EH (cell line): ENCODE measurements around the gene ANKDD1A.

Source experiments
- DNase-seq: peaks from one replicate; pipeline ENCODE4 v3.0.0-alpha.2; 2015; ENCODE audit warnings: low read depth

ANKDD1A gene

DNA sequence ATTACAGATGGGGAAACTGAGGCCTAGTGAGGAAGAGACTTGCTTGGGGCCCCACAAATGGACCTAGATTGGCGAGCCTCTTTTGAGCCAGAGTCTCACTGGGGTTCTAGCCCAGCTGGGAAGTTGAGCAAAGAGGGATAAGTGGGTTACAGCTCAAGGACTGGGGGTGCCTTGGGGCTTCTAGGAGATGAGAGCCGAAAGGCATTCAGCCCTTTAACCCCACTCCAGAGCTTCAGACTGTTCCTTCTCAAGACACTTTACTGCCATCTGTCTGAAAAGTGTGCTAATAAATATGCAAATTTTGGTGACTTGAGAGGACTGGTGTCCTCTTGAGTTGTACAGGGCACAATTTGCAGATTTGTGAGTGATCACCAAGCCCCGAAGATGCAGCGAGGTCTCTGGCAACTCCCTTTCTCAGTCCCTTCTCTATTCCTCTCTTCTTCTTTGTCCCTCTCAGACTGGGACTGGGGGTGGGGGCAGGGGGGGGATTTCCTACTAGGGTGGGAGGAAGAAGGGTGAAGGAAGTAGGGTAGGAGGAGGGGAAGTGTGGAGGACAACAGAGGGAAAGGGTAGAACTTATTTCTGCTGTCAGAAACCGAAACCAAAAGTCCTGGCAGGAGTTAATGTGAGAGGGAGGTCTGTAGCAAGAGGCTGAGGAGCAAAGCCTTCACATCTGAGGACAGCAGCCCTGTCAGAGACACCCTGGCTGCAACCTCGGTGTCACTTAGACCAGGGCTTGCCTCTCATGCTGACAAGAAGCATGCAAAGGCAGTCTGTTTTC, 16.2 kb upstream of the ANKDD1A start:
- DNase-seq = peak; percentile 60

DNA sequence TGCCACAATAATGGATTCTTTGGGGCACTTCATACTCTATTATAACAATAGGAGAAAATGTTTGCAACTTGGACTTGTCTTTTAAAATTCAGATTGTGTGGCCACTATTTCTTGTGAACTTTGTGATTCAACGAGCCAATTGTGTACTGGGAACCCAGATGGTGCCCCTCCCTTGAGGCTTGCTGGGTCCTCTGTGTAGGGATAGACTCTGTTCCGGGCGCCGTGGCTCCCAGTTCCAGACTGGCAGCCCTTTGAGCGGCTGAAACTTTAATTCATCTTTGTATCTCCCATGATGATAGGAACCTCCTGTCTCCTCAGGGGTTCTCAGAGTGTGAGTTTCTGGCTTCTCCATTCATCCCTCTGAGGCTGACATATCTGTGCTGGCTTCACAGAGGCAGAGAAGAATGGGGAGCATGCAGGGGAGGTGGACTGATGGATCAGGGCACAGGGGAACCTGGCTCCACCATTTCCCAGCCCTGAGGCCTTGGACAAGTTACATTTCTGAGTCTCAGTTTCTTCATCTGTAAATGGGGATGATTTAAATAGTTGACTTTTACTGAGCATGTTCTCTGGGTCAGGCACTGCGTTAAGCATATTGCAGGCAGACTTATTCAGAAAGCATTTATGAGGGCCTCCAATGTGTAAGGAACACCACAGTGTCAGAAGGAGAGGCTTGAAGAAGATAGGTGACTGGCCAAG, 15.2 kb upstream of the ANKDD1A start:
- DNase-seq = no peak

DNA sequence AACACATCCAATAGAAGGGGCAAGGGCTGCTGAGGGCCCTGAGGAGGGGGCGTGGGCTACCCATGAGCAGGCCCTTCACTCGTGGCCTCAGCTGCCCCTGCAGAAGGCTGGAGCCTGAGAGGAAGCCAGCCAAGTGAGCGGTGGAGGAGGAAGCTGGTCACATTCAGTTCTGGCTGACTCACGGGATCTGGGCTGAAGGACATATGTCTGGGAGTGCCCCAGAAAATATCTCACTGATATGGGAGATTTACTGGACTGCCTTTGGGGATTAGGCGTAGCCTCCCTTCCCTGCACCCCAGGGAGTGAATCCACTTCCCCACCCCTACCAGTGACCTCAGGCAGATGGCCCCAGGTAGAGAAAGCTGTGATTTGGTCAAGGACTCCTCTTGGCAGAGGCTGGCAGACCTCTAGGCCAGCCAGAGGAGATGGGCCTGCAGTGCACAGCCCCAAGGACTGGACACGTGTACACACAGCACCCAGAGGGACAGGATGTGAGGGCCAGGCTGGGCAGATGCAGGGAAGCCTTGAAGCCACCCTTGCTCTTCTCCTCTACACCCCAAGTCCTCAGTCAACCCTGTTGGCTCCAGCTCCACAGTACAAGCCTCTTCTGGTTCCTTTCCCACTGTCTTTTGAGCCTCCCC, 14.2 kb upstream of the ANKDD1A start:
- DNase-seq = peak; percentile 88

DNA sequence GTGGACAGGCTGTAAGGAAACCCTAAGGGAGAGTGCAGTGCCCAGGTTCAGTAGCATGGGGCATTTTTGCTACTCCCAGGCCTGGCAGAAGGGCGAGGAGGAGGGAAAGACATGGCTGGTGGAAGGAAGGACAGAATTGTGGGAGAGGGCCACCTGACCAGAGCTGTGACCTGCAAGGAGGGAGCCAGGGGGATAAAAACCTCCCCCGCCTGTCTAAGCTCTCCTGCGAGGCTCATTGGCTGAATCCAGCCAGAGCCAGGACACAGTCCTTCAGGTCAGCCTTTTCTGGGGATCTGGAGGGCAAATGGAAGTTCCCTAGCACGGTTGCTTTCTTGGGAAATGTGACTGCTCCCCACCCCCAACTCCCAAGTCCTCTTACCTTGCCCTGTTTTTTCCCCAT, 13.3 kb upstream of the ANKDD1A start:
- no peak for DNase-seq

DNA sequence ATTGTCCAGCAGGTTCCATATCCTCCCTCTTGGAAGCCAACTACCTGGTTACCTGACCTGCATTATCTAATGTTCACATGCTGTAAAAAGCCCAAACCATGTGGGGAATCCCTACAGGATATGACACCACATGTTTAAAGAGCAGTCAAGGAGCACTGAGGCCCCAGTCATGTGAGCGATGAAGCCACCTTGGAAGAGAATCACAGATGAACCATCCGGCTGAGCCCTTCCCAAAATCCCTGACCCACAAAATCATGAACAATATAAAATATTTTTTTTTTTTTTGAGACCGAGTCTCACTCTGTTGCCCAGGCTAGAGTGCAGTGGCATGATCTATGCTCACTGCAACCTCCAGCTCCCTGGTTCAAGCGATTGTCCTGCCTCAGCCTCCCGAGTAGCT, 10.6 kb upstream of the ANKDD1A start:
- DNase-seq = no peak

DNA sequence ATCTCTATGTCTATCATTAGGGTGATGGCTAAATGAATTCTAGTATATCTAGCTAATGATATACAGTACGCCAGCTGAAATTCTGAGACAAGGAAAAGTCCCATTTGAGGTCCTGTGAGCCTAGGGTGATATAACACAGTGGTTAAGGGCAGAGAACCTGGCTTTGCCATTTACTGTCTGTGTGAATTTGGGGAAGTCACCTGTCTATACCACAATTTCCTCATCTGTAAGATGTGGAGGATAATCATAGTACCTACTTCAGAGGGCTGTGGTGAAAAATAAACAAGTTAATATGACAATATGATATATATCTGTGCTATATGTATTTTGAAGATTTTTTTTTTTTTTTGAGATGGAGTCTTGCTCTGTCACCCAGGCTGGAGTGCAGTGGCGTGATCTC, 9.8 kb upstream of the ANKDD1A start:
- DNase-seq = no peak

DNA sequence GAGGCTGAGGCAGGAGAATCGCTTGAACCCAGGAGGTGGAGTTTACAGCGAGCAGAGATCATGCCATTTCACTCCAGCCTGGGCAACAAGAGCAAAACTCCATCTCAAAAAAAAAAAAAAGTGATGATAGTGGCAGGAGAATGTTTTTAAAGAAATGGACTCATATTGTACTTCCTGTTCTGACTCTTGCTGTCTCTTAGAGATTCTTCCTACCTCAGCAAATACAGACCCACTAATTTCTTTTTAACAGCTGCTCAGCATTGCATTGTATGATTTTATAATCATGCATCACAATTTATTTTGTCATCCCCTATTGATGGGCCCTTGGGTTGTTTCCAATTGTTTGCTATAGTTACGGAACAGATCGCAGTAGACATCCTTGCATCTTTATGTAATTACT, 8.8 kb upstream of the ANKDD1A start:
- DNase-seq = peak; percentile 14

DNA sequence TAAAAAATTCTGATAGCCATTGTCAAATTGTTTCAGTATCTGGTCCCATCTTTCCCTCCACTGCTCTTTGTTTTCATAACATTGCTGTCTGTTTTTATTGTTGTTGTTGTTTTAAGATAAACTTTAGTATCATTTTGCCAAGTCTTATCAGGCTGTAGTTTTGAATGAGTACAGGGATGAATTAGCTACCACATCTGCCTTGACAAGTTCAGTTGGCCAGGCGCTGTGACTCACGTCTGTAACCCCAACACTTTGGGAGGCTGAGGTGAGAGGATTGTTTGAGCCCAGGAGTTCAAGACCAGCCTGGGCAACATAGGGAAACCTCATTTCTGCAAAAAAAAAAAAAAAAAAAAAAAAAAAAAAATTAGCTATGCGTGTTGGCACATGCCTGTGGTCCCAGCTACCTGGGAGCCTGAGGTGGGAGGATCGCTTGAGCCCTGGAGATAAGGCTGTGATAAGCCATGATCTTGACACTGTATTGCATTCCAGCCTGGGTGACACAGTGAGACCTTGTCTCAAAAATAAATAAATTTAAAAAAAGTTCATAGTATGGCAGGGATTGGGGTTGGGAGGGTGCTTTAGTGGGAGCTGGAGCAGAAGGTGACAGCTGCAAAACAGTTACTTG, 8.3 kb upstream of the ANKDD1A start:
- DNase-seq = no peak

DNA sequence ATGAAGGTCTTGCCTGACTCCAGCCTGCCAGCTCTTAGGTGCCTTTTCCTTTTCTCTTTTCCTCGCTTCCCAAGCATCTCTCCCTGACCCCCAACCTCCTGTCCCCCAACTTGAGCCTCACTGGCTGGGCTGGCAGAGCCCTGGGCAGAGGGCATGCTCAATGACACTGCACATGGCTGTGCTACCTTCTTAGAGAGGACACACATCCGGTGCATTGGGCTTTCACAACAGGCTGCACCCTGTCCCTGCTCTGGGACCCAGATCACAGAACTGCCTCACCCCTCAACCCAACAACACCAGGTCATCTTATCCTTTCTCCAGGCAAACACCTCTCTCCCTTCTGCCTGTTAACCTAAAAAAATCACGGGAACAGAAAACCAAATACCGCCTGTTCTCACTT, 7.5 kb upstream of the ANKDD1A start:
- no peak for DNase-seq

DNA sequence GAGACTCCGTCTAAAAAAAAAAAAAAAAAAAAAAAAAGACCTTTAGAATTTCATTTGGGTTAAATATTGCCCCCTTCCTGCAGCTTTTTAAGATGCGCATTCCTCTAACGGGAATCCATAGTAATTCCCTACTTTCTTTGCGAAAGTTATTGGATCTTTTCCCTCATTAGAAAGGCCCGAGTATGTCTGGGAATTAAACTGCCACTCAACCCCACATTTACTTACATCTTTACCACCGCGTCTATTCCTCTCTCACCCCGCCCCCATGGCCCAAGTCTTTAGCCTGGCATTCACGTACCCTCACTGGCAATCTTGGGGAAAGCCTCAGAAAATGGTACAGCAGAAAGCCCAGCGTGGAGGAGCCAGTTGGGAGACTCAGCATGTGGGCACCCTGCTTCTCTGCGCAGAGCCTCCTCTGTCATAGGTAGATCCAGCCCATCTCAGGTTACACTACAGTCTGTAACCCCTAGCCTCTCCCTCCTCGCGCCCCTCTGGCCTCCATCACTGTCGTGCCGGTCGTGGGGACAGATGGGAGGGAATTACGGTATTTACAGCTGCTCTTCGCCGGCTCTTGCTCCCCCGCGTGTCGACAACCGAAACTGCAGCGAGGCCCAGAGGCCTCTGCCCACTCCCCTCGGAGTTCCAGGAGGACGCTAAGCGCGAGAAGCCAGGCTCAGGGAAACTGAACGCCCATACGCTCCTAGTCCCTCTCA, 6.4 kb upstream of the ANKDD1A start:
- peak; percentile 75 for DNase-seq

DNA sequence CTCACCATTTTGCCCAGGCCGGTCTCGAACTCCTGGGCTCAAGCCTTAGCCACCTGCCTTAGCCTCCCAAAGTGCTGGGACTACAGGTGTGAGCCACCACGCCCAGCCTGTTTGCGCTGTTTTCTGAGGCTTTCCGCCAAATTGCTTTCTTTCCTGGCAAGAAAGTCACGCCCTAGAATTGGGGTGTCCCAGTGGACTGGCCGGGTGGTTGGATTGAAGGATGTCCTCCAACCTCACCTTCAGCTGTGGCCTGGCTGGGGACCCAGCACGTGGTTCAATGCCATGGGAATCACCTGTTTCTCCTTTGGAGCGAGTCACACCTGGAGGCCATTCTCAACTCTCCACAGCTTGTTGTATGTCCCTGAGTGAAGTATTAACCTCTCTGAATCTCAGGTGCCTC, 5.8 kb upstream of the ANKDD1A start:
- no peak for DNase-seq

DNA sequence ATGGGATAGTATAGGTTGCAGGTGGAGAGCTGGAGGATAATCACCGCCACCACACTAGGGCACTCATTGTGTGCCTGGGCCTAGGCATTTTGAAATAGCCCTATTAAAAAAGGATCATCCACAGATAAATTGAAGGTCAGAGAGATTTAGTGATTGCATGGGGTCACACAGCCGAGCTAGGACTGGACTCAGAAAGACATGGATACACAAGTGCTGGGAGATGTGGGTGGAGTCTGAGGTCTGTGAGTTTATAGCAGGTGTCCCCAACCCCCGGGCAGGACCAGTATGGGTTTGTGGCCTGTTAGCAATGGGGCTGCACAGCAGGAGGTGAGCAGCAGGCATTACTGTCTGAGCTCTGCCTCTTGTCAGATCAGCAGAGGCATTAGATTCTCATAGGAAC, 5.3 kb upstream of the ANKDD1A start:
- DNase-seq = no peak

DNA sequence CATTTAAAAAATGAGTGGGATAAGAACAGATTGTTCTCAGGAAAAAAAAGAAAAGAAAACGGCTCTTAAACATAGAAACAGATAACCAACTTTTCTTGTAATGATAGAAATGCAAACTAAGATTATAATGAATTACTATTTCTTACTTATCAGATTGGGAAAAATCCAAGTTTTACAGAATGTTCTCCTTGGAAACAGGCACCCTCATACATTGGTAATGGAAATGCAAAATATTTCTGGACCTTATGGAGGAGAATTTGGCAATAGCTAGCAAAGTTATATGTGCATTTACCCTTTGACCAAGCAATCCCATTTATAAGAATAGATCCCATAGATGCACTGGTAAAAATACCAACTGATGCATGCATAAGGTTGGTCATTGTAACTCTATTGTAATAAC, 3.7 kb upstream of the ANKDD1A start:
- no peak for DNase-seq

DNA sequence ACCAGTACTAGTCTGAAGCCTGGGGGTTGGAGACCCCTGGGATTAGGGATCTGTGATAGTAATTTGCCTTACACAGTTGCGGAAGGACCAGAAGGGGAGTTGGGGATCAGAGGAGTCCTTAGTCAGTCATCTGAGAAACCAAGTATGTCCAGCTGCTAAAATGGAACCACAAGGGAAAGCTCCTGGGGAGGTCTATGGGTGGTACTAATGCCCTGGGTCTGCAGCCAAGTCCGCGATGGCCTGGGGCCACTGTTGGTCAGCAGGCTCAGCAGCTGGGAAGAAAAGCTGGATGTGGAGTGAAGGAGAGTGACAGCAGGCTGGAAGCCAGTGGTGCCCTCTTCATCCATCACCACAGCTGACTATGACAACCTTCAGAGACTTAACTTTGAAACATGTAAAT, 2.2 kb upstream of the ANKDD1A start:
- no peak for DNase-seq

DNA sequence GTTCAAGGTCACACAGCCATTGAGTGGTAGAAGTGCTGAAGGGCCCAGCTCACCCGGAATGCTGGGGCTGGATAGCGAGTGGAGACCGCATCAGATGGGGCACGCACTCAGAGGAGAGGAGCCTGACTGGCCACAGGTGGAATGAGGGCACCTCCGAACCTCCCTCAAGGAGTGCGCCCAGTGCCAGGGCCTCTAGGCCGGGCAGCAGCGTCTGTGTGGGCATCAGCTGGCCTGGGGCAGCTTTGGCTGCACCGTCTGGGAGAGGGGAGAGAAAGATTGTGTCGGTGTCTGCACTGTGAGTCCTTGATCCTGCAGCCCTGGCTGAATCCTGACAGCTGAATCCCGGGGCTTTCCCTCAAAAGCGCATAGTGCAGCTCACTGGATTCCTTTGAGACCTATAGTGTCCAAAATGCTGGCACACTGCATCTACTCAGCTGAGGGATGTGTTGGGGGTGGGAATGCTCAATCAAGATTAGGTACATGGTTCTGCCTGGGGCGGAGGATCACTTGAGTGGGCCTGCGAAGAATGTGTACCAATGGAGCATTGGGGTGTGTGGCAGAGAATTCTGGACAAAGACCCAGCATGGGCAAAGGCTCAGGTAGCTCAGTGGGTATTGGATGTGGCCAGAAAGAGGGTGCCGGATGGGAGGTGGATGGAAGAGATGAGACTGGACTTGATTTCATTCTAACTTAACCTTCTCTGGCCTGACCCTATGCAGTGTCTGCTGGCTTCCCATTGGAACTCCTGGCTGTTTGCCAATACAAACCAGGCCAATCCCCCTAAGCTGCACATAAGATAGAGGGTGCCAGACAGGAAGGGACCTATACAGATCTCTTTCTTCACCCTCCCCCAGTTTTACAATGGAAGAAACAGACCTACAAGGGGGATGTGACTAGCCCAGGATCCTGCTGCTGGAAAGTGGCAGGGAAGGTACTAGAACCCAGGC, 950 bp downstream of the ANKDD1A start:
- DNase-seq = no peak

DNA sequence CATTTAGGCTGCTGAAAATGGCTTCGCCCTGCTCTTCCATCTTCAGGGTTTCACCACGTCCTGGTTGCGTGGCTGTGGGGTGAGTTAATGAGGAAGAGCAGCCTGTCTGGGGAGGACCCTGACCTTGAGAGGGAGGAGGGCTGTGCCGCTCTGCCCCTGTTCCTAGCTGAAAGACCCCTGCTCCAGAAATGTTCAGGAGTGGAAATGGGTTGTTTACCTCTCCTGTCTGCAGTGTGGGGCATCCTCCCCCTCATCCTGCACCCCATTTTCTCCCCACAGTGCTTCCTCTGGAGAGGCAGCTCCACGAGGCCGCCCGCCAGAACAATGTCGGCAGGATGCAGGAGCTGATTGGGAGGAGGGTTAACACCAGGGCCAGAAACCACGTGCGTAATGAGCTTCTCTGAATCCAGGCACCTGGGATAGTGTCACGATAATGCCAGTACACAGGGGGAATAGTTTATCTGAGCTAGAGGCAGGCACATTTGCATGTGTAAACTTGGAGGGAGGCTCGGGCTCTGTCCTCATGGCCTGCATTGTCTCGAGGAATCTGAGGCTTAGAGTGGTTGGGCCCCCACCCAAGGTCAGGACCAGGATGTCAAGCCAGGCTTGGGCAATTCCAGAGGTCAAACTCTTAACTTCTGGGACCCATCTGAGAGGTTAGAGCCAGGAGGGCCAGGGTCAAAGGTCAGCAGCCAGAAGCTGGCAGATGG, 4.0 kb downstream of the ANKDD1A start:
- no peak for DNase-seq

DNA sequence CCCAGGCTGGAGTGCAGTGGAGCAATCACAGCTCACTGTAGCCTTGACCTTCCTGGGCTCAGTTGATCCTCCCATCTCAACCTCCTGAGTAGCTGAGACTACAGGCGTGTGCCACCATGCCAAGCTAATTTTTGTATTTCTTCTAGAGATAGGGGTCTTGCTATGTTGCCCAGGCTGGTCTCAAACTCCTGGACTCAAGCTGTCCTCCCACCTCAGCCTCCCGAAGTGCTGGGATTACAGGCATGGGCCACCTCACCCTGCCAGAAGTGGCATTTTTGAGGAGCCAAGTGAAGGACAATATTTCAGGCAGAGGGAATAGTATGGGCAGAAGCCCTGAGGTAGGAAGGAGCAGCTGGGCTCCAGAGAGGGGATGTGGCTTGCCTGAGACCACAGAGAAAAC, 4.7 kb downstream of the ANKDD1A start:
- DNase-seq = no peak

DNA sequence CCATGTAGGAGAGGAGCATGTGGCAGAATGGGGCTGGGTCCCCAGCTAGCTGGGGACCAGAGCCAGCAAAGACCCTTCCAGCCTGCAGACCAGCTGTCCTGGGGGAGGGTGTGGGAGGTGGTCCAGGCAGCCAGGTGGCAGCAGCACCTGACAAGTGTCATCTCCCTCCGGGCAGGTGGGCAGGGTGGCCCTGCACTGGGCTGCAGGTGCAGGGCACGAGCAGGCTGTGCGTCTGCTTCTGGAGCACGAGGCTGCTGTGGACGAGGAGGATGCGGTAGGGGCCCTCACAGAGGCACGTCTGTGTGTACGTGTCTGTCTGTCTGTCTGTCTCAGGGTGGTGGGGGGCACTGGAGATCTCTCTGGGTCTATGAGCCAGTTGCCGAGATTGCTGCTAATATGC, 5.5 kb downstream of the ANKDD1A start:
- DNase-seq = no peak

DNA sequence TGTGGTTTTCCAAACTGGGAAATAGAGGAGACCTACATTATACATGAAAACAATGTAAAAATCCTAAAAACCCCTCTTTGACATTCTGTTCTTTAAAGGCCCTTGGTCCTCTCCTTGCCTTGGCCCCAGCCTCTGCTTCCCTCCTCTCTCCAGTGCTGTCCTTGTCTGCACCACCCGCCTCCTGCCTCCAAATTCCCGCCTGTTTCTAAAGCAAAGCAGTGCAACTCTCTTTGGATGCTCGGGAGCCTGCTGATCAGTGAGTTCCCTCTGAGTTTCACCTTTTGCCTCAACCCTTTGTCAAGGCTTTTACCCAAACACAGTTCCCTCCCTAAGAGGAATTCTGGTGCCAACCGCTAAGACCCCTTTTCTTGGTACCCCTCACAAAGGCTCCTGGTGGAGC, 8.0 kb downstream of the ANKDD1A start:
- DNase-seq = no peak

DNA sequence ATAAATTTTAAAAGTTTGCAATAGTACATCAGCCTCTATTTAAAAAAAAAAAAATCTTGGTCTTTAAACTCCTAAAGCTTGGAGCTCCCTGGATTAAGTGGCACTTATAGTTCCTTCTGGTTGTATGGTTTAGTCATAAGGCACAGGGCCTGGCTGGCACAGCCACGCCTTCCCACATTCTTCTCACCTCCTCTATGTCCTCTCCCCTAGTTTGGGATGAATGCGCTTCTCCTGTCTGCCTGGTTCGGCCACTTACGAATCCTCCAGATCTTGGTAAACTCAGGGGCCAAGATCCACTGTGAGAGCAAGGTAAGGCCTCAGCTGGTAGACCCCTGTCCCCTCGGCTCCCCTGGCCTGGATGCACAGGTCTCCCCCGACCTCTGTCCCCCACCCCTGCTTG, 10.0 kb downstream of the ANKDD1A start:
- peak; percentile 12 for DNase-seq
